Vein endothelial cell (primary cell): Measurements from ENCODE around the gene DNMT3L. TPM values are rescaled to one million over a fixed set of nuclear protein-coding genes. Genes with fewer than 3 reads are reported as not detected.

ENCODE experiments used
- small RNA-seq: library from RNA; depleted of rRNA; stranded (forward); fragments of <200 nt; gene quantifications from one replicate; pipeline ENCODE3, GENCODE V24; 2012
- total RNA-seq: library from RNA; depleted of rRNA; stranded (reverse); fragments of >200 nt; gene quantifications from 2 replicates; pipeline ENCODE4 v1.2.3, GENCODE V29; 2012

Gene DNMT3L
- total RNA-seq: not detected in 2 replicates

DNA sequence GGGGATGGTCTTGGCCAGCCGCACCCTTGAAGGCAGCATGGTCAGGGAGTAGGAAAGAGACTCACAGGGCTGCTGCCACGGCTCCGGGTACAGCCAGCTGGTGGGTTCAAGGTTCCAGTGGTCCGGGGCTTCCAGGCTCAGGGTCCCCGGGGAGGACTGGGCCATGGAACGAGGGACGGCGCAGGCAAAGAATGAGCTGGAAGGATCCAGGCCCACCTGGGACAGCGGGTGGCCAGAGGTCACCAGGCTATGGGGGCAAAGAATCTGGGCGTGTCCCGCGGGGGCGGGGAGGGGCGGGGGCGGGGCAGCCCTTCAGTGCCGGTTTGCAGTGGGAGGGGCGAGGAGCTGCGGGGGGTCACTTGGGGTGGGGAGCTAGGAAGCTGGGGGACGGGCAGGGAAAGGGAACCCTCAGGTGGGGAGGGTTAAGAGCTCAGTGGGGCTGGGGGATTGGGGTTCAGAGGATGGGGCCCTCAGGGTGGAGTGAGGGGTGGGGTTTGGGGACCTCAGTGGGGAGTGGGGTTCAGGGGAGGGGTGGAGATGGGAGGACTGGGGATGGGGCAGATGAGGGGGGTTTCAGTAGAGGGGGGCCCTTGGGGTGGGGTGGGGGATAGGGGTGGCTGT, at the start of gene DNMT3L:
Gene DNMT3L, minus strand, starts transcription at position 223 of the 621 bp plus-strand sequence. CDS start 638 bp downstream, outside the sequence.

GRCh38 chr21:44299458-44300261, 38.0 kb upstream of the DNMT3L start, which contains the start of gene PFKL:
Gene PFKL, plus strand, starts transcription at chr21:44300053. Its CDS starts 53 bp downstream, at chr21:44300106.

GRCh38 chr21:44285138-44285992, 23.7 kb upstream of the DNMT3L start, which contains the start of gene AIRE:
Gene AIRE, plus strand, starts transcription at chr21:44285876. Its CDS starts 131 bp downstream, at chr21:44286007.

DNA sequence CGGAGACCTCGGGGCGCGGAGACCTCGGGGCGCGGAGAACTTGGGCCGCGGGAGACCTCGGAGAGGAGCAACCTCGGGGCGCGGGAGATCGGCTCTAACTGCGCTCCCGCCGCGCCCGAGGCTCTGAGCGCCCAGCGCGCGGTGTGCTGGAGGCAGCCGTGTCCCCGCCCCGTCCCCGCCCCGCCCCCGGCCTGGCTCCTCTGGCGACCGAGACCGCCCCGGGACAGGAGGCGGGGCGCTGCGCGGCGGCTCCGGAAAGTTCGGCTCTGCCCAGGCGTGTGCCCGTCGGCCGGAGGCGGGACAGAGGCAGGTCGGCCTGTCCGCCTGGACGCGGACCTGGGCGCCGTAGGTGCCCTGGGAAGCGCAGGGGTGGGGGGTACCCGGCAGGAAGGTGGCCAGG, 20.9 kb downstream of the DNMT3L start, which contains the start of gene ICOSLG:
Gene ICOSLG, minus strand, starts transcription at position 102 of the 400 bp plus-strand sequence. CDS start 126 bp downstream, outside the sequence.

Small RNA genes lying within 50 kb of the gene (small RNA-seq; reads per million reads assigned to genes)
- not detected for gene AP001059.3

Other genes with a start within 250 kb of the DNMT3L start
- 30.8 and 31.7 TPM in 2 replicates for gene TRAPPC10, start 249.6 kb downstream of the DNMT3L start, total RNA-seq
- gene PWP2, start 154.5 kb downstream of the DNMT3L start, total RNA-seq: 4.9 and 26.2 TPM in 2 replicates
- gene GATD3, start 128.2 kb downstream of the DNMT3L start, total RNA-seq: 9.5 and 31.5 TPM in 2 replicates
- gene ICOSLG, start 21.0 kb downstream of the DNMT3L start, total RNA-seq: 3.0 and 3.6 TPM in 2 replicates
- gene AIRE, start 24.0 kb upstream of the DNMT3L start, total RNA-seq: under 0.01 TPM in 2 replicates
- gene PFKL, start 38.2 kb upstream of the DNMT3L start, total RNA-seq: 198 and 277 TPM in 2 replicates
- gene CFAP410, start 77.5 kb upstream of the DNMT3L start, total RNA-seq: 4.4 and 11.4 TPM in 2 replicates
- gene TRPM2, start 91.7 kb upstream of the DNMT3L start, total RNA-seq: 0.33 and 1.1 TPM in 2 replicates
- gene LRRC3, start 193.6 kb upstream of the DNMT3L start, total RNA-seq: 2.3 and 3.2 TPM in 2 replicates